ENCODE results near the gene GPR150. TPM values are rescaled to one million over a fixed set of nuclear protein-coding genes. Genes with fewer than 3 reads are reported as not detected.

GPR150 gene
- total RNA-seq, 6 experiments from 2014 or later = 0.11 to 0.31 (median 0.17) TPM; not detected in 2

DNA sequence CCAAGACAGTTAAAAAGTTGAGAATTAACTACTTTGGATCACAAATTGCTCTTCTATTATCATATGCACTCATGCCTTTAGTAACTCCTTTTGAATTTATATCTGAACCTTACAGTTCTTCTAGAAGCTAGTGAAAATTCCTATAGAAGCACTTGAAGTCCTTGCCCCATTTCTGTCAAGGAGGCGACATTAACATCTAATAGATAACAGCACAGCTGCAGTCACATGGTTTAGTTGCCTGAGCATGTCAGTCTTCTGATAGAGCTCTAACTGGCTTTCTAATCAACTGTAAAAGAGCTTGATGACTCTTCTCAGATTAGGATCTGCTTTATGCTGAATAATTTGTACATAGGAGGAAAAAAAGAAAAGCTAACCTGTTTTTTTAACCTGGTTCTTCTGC is 35.7 kb downstream of the GPR150 start:
- DNase-seq (no peak), ATAC-seq (no peak)
- Histone ChIP-seq H3K36me3 (no peaks in the 10 kb centered on the region), H3K9me3 (no peaks in the 10 kb centered on the region), H3K27me3 (no peaks in the 10 kb centered on the region), H3K27ac (no peak overlapping the region), H3K4me3 (no peak overlapping the region), H3K4me1 (peaks cover 0 to 4% (median 0%) of the 10 kb centered on the region in 4 donors)
- 77% methylated on average over 1 of the region's 1 CpG for whole genome bisulfite sequencing (ENCODE audit: insufficient coverage, low coverage, low lambda C conversion rate, missing lambda C conversion rate)
- no peak for TF ChIP-seq POLR2A (IDR thresholded peaks at IDR 0.05)
- intact Hi-C loops (cut with DNase I) = no loop called here

DNA sequence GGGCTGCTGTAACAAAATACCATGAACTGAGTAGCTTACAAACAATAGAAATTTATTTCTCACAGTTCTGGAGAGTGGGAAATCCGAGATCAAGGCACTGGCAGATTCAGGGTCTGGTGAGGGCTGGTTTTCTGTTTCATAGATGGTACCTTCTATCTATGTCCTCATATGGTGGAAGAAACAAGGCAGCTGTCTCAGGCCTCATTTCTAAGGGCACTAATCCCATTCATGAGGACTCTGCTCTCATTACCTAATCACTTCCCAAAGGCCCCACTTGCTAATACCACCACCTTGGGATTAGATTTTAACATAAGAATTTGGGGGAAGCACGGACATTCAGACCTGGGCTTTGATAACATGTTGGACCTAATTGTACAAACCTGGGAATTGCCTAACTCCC is 40.2 kb downstream of the GPR150 start:
- 100% methylated on average over 2 of the region's 2 CpGs for WGBS (ENCODE audit: insufficient coverage, low coverage, low lambda C conversion rate, missing lambda C conversion rate)
- ATAC-seq (no peak), DNase-seq (no peak)
- H3K9me3 ChIP-seq = no peaks in the 10 kb centered on the region
- H3K36me3 ChIP-seq = no peaks in the 10 kb centered on the region
- H3K27me3 ChIP-seq = no peaks in the 10 kb centered on the region
- intact Hi-C loops (cut with DNase I) = loop anchor here in 1 of 2 donors (10.0 kb wide), 1 partner anchor 185 kb away; no protein-coding TSS in a partner anchor
- peaks cover 0 to 5% (median 0%) of the 10 kb centered on the region in 4 donors for H3K4me1 ChIP-seq
- H3K27ac ChIP-seq = no peak overlapping the region
- no peak overlapping the region for H3K4me3 ChIP-seq
- TF ChIP-seq POLR2A (IDR thresholded peaks at IDR 0.05) = no peak
- no peak for TF ChIP-seq CTCF (IDR thresholded peaks at IDR 0.05)

DNA sequence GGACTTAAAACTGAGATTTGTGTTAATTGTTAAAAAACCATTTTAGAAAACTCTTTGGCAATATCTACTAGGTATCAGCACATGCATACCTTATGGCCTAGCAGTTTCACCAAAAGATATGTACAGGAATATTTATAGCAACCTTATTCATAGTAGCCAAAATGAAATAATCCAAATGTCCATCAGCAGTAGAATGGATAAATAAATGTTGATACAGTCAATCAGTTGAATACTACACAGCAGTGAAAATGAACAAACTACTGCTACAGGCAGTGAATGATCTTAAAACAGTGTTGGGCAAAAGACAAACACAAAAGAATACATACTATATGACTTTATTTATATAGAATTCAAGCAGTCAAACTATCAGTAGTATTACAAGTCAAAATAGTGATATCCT is 43.1 kb downstream of the GPR150 start:
- Histone ChIP-seq H3K9me3 (no peaks in the 10 kb centered on the region), H3K4me1 (peaks cover 0 to 5% (median 0%) of the 10 kb centered on the region in 4 donors), H3K4me3 (no peak overlapping the region), H3K27me3 (no peaks in the 10 kb centered on the region), H3K36me3 (no peaks in the 10 kb centered on the region), H3K27ac (no peak overlapping the region)
- intact Hi-C loops (cut with DNase I) = loop anchor here in 1 of 2 donors (10.0 kb wide), 1 partner anchor 182 kb away; no protein-coding TSS in a partner anchor
- TF ChIP-seq POLR2A (IDR thresholded peaks at IDR 0.05) (no peak), CTCF (IDR thresholded peaks at IDR 0.05) (no peak)
- DNase-seq (no peak), ATAC-seq (no peak)

- Histone ChIP-seq H3K36me3 (no peaks in the 10 kb centered on the region), H3K4me3 (no peak overlapping the region), H3K9me3 (no peaks in the 10 kb centered on the region), H3K4me1 (peaks cover 0 to 5% (median 0%) of the 10 kb centered on the region in 4 donors), H3K27me3 (no peaks in the 10 kb centered on the region), H3K27ac (peak overlapping the region in 1 of 3 donors; percentile 10)
- TF ChIP-seq POLR2A (IDR thresholded peaks at IDR 0.05) (no peak), CTCF (IDR thresholded peaks at IDR 0.05) (peak; percentile 77 to 82 (median 80))
- intact Hi-C loops (cut with DNase I) = loop anchor here in 1 of 2 donors (10.0 kb wide), 1 partner anchor 181 kb away; no protein-coding TSS in a partner anchor
- peak; percentile 62 to 80 (median 70) for ATAC-seq
- 2% methylated on average over 3 of the region's 3 CpGs for WGBS (ENCODE audit: insufficient coverage, low coverage, low lambda C conversion rate, missing lambda C conversion rate)
- DNase-seq = no peak
These were observed 44.4 kb downstream of the GPR150 start for GRCh38 chr5:95664204-95664786.

- intact Hi-C loops (cut with DNase I) = loop anchor here in 1 of 2 donors (10.0 kb wide), 1 partner anchor 178 kb away; no protein-coding TSS in a partner anchor
- H3K4me1 ChIP-seq = peaks cover 0 to 9% (median 0%) of the 10 kb centered on the region in 4 donors
- no peak overlapping the region for H3K27ac ChIP-seq
- H3K9me3 ChIP-seq = no peaks in the 10 kb centered on the region
- no peak overlapping the region for H3K4me3 ChIP-seq
- H3K27me3 ChIP-seq = no peaks in the 10 kb centered on the region
- ATAC-seq = no peak
- 72% methylated on average over 4 of the region's 4 CpGs for WGBS (ENCODE audit: insufficient coverage, low coverage, low lambda C conversion rate, missing lambda C conversion rate)
- no peak for DNase-seq
- no peak for TF ChIP-seq CTCF (IDR thresholded peaks at IDR 0.05)
- TF ChIP-seq POLR2A (IDR thresholded peaks at IDR 0.05) = no peak
- H3K36me3 ChIP-seq = no peaks in the 10 kb centered on the region
These were observed 47.3 kb downstream of the GPR150 start for GRCh38 chr5:95667061-95667618.
